H1 (cell line): ENCODE measurements around the gene CDKN1A. TPM values are rescaled to one million over a fixed set of nuclear protein-coding genes. Genes with fewer than 3 reads are reported as not detected.

Source experiments
- EP300 ChIP-seq, 2 experiments: IDR thresholded peaks; 1 replicate in 1 of 2; 2 replicates in 1 of 2; pipeline ENCODE4 v1.6.1; 2011 to 2012; ENCODE audit warnings: low read depth in 2 of 2, low read length in 2 of 2, mild to moderate bottlenecking in 2 of 2, borderline replicate concordance in 1 of 2, inconsistent platforms in 1 of 2, moderate library complexity in 1 of 2
- KDM5A ChIP-seq: fragments of 200-600 bp; IDR thresholded peaks from 2 replicates; pipeline ENCODE4 v1.7.1; 2012; ENCODE audit warnings: mild to moderate bottlenecking, low read length, inconsistent platforms, mixed read lengths
- SRF ChIP-seq: IDR thresholded peaks from 2 replicates; pipeline ENCODE4 v1.6.1; 2011; ENCODE audit warnings: mild to moderate bottlenecking, low read depth, low read length, moderate library complexity
- polyA plus RNA-seq, 7 experiments: library from polyadenylated mRNA; depleted of rRNA in 3 of 7; stranded (reverse) in 5 of 7; unstranded in 2 of 7; fragments of >200 nt in 5 of 7; fragments of 200-250 nt in 2 of 7; gene quantifications; 1 replicate in 5 of 7; 2 replicates in 1 of 7; 4 replicates in 1 of 7; pipeline versions ENCODE4 v1.2.1 to v1.2.3, GENCODE V29; 2011 to 2013; ENCODE audit warnings: missing spikeins in 2 of 7, mixed read lengths in 2 of 7
- total RNA-seq: library from RNA; stranded (reverse); fragmentation: NEBNext Ultra II Directional; extraction: Animal tissue kit (Norgen Biotek cat#: 25700); gene quantifications from 2 replicates; pipeline ENCODE4 v1.2.1, GENCODE V29; 2021
- TF ChIP-seq, protein P1 (sequence below): fragments of 300-600 bp; sonication (generic); IDR thresholded peaks from 2 replicates; pipeline ENCODE4 v1.7.1; 2012; ENCODE audit warnings: low read length, moderate library complexity, mild to moderate bottlenecking, inconsistent platforms; ENCODE audit not compliant: insufficient replicate concordance

The CDKN1A gene
- total and polyA plus RNA-seq, 2 of the 8 experiments (the other 6 are each of a cell fraction or from before 2014, with no cell fraction given): 15.2 to 36.0 TPM

DNA sequence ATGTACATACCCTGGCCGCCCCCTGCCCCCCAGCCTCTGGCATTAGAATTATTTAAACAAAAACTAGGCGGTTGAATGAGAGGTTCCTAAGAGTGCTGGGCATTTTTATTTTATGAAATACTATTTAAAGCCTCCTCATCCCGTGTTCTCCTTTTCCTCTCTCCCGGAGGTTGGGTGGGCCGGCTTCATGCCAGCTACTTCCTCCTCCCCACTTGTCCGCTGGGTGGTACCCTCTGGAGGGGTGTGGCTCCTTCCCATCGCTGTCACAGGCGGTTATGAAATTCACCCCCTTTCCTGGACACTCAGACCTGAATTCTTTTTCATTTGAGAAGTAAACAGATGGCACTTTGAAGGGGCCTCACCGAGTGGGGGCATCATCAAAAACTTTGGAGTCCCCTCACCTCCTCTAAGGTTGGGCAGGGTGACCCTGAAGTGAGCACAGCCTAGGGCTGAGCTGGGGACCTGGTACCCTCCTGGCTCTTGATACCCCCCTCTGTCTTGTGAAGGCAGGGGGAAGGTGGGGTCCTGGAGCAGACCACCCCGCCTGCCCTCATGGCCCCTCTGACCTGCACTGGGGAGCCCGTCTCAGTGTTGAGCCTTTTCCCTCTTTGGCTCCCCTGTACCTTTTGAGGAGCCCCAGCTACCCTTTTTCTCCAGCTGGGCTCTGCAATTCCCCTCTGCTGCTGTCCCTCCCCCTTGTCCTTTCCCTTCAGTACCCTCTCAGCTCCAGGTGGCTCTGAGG, 7.6 kb downstream of the CDKN1A start (continued):
- TF ChIP-seq, protein P1, sequence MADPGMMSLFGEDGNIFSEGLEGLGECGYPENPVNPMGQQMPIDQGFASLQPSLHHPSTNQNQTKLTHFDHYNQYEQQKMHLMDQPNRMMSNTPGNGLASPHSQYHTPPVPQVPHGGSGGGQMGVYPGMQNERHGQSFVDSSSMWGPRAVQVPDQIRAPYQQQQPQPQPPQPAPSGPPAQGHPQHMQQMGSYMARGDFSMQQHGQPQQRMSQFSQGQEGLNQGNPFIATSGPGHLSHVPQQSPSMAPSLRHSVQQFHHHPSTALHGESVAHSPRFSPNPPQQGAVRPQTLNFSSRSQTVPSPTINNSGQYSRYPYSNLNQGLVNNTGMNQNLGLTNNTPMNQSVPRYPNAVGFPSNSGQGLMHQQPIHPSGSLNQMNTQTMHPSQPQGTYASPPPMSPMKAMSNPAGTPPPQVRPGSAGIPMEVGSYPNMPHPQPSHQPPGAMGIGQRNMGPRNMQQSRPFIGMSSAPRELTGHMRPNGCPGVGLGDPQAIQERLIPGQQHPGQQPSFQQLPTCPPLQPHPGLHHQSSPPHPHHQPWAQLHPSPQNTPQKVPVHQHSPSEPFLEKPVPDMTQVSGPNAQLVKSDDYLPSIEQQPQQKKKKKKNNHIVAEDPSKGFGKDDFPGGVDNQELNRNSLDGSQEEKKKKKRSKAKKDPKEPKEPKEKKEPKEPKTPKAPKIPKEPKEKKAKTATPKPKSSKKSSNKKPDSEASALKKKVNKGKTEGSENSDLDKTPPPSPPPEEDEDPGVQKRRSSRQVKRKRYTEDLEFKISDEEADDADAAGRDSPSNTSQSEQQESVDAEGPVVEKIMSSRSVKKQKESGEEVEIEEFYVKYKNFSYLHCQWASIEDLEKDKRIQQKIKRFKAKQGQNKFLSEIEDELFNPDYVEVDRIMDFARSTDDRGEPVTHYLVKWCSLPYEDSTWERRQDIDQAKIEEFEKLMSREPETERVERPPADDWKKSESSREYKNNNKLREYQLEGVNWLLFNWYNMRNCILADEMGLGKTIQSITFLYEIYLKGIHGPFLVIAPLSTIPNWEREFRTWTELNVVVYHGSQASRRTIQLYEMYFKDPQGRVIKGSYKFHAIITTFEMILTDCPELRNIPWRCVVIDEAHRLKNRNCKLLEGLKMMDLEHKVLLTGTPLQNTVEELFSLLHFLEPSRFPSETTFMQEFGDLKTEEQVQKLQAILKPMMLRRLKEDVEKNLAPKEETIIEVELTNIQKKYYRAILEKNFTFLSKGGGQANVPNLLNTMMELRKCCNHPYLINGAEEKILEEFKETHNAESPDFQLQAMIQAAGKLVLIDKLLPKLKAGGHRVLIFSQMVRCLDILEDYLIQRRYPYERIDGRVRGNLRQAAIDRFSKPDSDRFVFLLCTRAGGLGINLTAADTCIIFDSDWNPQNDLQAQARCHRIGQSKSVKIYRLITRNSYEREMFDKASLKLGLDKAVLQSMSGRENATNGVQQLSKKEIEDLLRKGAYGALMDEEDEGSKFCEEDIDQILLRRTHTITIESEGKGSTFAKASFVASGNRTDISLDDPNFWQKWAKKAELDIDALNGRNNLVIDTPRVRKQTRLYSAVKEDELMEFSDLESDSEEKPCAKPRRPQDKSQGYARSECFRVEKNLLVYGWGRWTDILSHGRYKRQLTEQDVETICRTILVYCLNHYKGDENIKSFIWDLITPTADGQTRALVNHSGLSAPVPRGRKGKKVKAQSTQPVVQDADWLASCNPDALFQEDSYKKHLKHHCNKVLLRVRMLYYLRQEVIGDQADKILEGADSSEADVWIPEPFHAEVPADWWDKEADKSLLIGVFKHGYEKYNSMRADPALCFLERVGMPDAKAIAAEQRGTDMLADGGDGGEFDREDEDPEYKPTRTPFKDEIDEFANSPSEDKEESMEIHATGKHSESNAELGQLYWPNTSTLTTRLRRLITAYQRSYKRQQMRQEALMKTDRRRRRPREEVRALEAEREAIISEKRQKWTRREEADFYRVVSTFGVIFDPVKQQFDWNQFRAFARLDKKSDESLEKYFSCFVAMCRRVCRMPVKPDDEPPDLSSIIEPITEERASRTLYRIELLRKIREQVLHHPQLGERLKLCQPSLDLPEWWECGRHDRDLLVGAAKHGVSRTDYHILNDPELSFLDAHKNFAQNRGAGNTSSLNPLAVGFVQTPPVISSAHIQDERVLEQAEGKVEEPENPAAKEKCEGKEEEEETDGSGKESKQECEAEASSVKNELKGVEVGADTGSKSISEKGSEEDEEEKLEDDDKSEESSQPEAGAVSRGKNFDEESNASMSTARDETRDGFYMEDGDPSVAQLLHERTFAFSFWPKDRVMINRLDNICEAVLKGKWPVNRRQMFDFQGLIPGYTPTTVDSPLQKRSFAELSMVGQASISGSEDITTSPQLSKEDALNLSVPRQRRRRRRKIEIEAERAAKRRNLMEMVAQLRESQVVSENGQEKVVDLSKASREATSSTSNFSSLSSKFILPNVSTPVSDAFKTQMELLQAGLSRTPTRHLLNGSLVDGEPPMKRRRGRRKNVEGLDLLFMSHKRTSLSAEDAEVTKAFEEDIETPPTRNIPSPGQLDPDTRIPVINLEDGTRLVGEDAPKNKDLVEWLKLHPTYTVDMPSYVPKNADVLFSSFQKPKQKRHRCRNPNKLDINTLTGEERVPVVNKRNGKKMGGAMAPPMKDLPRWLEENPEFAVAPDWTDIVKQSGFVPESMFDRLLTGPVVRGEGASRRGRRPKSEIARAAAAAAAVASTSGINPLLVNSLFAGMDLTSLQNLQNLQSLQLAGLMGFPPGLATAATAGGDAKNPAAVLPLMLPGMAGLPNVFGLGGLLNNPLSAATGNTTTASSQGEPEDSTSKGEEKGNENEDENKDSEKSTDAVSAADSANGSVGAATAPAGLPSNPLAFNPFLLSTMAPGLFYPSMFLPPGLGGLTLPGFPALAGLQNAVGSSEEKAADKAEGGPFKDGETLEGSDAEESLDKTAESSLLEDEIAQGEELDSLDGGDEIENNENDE: no peak
- TF ChIP-seq SRF (no peak), EP300 (IDR thresholded peaks at IDR 0.05; ENCODE audit: borderline replicate concordance in 1 of 2, low read depth in 2 of 2, low read length in 2 of 2) (no peak), KDM5A (no peak)
